Stimulated activated CD8-positive, alpha-beta memory T cell treated with anti-CD3 and anti-CD28 coated beads, Interleukin-4, amount 100 ng/mL, for 24 hours (primary cell): ENCODE data around the gene TTLL5.

ENCODE experiments used
- DNase-seq: peaks from one replicate; pipeline ENCODE4 v3.0.0-alpha.2; 2020; ENCODE audit warnings: low read depth

The TTLL5 gene

GRCh38 chr14:75987201-75987970 is 326.3 kb downstream of the TTLL5 start:
- DNase-seq = no peak

DNA sequence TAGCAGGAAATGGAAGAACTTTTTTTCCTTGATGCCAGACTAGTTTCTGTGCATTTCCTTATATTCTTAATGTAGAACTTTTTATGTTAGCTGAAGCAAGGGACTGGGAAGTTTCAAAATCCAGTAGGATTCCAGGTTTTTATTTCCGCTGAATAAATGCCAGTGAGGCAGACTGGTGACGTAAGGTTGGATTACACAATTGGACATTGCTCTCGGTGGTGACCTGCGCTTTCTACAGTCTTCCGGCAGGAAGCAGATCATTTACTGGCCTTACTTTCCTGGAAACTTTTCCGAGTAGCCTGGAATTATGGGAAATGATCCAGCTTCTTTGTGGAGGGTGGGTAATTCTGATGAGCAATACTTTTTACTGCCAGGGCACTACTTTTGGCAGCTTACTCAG is 328.1 kb downstream of the TTLL5 start:
- no peak for DNase-seq

- DNase-seq = no peak
Measured at GRCh38 chr14:75990297-75990696, 329.3 kb downstream of the TTLL5 start.

DNA sequence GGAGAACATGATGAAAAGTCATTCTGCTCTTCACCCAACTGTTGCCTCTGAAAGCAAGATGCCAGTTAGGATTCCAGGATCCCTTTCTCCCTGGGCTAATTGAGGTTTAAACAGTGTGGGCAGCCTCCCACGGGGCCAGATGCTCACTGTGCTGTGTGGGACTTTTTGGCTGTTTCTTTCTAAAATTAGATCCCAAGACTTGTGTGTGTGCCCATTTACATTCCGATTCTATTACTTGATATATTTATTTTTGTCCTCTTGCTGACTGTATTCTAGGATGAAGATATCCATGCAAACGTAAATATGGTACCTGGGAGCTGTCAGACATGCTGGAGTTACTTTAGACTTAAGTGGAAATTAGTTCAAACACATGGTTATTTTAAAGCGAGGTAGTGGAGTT is 330.7 kb downstream of the TTLL5 start:
- no peak for DNase-seq

DNA sequence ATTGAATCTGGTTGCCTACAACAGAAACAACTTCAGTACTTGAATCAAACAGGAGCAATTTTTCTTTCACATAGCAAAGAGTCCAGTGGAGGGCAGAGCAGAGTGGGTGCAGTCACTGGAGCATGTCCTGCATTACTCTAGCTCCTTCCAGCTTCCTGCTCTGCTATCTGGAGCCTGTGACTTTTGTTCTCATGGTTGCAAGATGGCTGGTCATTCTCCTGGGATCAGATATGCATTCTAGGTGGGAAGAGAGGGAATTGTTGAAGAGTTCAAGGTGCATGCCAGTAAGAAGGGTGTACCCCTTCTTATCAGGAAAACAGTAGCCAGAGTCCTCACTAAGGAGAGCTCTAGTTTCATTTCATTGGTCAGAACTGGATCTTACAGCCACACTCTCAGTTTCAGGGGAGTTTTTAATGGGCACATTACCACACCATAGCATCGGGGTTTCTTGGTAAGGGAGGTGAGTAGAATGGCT is 332.6 kb downstream of the TTLL5 start:
- no peak for DNase-seq

GRCh38 chr14:75995372-75996041 is 334.5 kb downstream of the TTLL5 start:
- DNase-seq = no peak

GRCh38 chr14:75996488-75996887 is 335.4 kb downstream of the TTLL5 start:
- DNase-seq = no peak

DNA sequence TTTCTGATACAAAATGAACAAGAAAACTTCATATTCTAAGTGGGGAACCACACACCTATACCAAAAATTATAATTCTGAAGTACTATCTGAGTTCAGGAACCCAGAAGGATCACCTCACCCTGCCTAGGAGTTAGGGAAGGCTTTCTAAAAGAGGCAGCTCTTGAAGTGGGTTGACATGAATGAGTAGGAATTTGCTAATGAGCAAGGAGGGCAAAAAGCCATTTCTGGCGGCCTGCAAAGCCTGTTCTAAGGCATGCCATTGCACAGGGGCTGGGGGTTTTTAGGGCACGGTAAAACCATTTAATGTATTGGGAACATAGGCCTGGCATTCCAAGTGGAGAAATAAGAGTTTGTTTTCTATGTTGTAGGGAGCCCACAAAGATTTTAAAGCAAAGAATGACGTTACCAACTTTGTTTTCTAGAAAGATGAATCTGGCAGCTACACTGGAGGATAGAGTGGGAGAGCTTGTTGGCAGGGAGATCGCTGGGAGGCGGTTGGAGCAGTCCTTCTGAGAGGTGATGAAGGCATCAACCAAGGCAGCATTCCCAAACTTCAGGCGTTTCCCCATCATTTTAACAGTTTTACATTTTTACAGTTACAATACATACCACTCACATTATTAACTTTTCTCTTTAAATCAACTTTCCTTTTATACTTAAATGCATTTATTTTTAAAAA is 338.6 kb downstream of the TTLL5 start:
- no peak for DNase-seq

DNA sequence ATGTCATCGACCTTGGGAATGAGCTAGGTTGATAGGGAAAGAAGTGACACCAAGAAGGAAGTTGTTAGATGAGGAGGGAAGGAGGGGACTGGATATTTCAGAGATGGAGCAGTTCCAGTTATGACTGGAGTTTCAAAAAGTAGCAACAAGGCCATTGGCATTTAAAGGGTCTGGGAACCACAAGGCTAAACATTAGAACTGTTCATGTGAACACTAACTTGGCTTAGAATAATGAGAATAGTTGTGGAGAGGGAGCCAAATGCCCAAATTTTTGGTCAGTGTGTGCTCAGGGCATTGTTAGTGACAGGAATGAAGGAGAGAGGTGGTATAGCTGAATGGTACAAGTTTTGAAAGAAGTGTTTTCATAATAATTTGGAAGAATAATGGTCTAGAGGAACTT is 341.3 kb downstream of the TTLL5 start:
- no peak for DNase-seq
